Measurements from ENCODE around the gene SECISBP2. TPM values are rescaled to one million over a fixed set of nuclear protein-coding genes. Genes with fewer than 3 reads are reported as not detected.

SECISBP2 gene
- polyA plus RNA-seq, 1 experiment = 14.3 TPM

DNA sequence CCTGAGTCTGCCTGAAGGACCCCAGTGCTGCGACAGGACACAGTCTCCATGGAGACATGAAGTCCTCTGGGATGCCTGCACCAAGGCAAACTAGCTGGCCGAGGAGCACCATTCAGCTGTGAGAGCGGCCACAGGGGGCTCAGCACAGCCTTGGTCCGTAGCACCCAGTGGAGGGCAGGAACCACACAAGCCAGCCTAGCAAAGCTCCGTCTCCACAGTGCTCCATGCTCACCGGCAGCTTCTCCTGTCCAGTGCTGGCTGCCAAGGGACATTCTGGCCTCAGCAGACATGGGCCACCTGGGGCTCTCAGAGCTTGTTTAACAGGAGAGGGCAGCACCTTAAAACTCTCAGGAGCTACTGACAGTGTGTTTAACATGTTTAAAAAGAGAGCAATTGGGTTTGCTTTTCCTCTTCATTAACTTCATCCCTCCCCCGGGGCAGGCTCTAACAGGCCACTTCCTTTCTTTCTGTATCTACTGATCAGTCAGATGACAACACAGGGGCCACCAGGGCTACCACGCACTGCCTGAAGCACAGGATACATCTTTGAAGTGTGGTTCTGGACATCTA, 57.0 kb downstream of the SECISBP2 start:
- DNase-seq (ENCODE audit: low read depth) = no peak
- TF ChIP-seq CTCF (IDR thresholded peaks at IDR 0.05; ENCODE audit: insufficient read depth, low read depth, low read length) = no peak
- H3K36me3 ChIP-seq (ENCODE audit: control insufficient read depth, insufficient read depth, low read length) = no peaks in the 10 kb centered on the region
- ChIA-PET CTCF (interaction anchor here (0.8 to 1.9 kb wide), 2 partner anchors 173 to 177 kb away, joined by 3 to 7 read pairs; no protein-coding TSS in a partner anchor), POLR2A (no interaction called here)
- H3K4me3 ChIP-seq (ENCODE audit: low read depth, low read length) = no peak overlapping the region
- no peaks in the 10 kb centered on the region for H3K27me3 ChIP-seq (ENCODE audit: control insufficient read depth, insufficient read depth, low read length)

- no peak for TF ChIP-seq CTCF (IDR thresholded peaks at IDR 0.05; ENCODE audit: insufficient read depth, low read depth, low read length)
- CTCF ChIA-PET = interaction anchor here (0.6 to 1.9 kb wide), 3 partner anchors 130 to 1692 kb away, joined by 3 to 7 read pairs (median 4); no protein-coding TSS in a partner anchor
- DNase-seq (ENCODE audit: low read depth) = no peak
- Histone ChIP-seq H3K27me3 (ENCODE audit: control insufficient read depth, insufficient read depth, low read length) (no peaks in the 10 kb centered on the region), H3K4me3 (ENCODE audit: low read depth, low read length) (no peak overlapping the region), H3K36me3 (ENCODE audit: control insufficient read depth, insufficient read depth, low read length) (no peaks in the 10 kb centered on the region)
- POLR2A ChIA-PET = no interaction called here
Observed at GRCh38 chr9:89376286-89376685, 58.0 kb downstream of the SECISBP2 start.

DNA sequence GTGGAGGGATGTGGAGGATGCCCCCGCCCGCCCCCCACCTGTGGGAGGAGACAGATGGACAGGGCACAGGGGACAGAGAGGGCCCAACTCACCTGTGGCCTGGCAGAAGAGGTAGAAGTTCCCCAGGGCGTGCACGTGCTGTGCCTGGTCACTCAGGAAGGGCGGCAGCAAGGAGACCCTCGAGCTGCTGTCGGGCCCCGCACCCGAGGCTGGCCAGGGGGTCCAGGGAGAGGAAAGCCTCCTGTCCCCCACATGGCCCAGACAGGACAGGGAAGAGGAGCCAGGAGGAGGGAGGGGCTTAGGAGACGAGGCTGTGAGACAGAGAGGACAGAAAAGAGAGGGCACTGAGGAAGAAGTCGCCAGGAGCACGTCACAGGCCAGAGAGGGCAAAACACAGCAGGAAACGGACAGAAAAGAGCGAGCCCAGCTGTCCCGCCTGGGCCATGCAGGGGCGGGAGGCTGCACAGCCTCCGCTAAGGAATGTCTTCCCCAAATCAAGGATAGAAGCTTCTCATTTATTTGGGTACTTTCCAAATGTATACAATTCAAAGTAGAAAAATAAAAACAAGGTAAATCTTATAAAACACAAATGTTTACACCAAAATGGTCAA, 58.5 kb downstream of the SECISBP2 start:
- H3K27me3 ChIP-seq (ENCODE audit: control insufficient read depth, insufficient read depth, low read length) = no peaks in the 10 kb centered on the region
- no peaks in the 10 kb centered on the region for H3K36me3 ChIP-seq (ENCODE audit: control insufficient read depth, insufficient read depth, low read length)
- H3K4me3 ChIP-seq (ENCODE audit: low read depth, low read length) = no peak overlapping the region
- ChIA-PET CTCF (interaction anchor here (0.7 kb wide), 1 partner anchor 129 kb away, joined by 4 read pairs; no protein-coding TSS in a partner anchor), POLR2A (no interaction called here)
- no peak for TF ChIP-seq CTCF (IDR thresholded peaks at IDR 0.05; ENCODE audit: insufficient read depth, low read depth, low read length)
- no peak for DNase-seq (ENCODE audit: low read depth)

- TF ChIP-seq CTCF (IDR thresholded peaks at IDR 0.05; ENCODE audit: insufficient read depth, low read depth, low read length) = no peak
- Histone ChIP-seq H3K27me3 (ENCODE audit: control insufficient read depth, insufficient read depth, low read length) (no peaks in the 10 kb centered on the region), H3K4me3 (ENCODE audit: low read depth, low read length) (no peak overlapping the region), H3K36me3 (ENCODE audit: control insufficient read depth, insufficient read depth, low read length) (no peaks in the 10 kb centered on the region)
- DNase-seq (ENCODE audit: low read depth) = no peak
- ChIA-PET CTCF (no interaction called here), POLR2A (no interaction called here)
Observed at GRCh38 chr9:89377411-89377810, 59.1 kb downstream of the SECISBP2 start.

GRCh38 chr9:89378541-89378940, 60.2 kb downstream of the SECISBP2 start:
- CTCF ChIA-PET = interaction anchor here (1.0 kb wide), 1 partner anchor 170 kb away, joined by 3 read pairs; no protein-coding TSS in a partner anchor
- POLR2A ChIA-PET = no interaction called here
- no peaks in the 10 kb centered on the region for H3K36me3 ChIP-seq (ENCODE audit: control insufficient read depth, insufficient read depth, low read length)

More at GRCh38 chr9:89378541-89378940, 60.2 kb downstream of the SECISBP2 start:
- H3K4me3 ChIP-seq (ENCODE audit: low read depth, low read length) = no peak overlapping the region
- DNase-seq (ENCODE audit: low read depth) = no peak
- TF ChIP-seq CTCF (IDR thresholded peaks at IDR 0.05; ENCODE audit: insufficient read depth, low read depth, low read length) = no peak
- H3K27me3 ChIP-seq (ENCODE audit: control insufficient read depth, insufficient read depth, low read length) = no peaks in the 10 kb centered on the region
